Inflammatory macrophage treated with lipopolysaccharide for 4 hours (primary cell): ENCODE results near the gene NAXE.

Experiments used
- DNase-seq: peaks from one replicate; pipeline ENCODE4 v3.0.0-alpha.2; 2020

Gene NAXE

GRCh38 chr1:156591432-156592157 lies at the start of gene NAXE:
Gene NAXE (plus strand): TSS chr1:156591776. CDS start chr1:156591805, 29 bp downstream.
- peak; percentile 63 for DNase-seq

- no peak for DNase-seq
Observed at GRCh38 chr1:156543066-156543465, 48.5 kb upstream of the NAXE start.

GRCh38 chr1:156544592-156545102 lies 46.9 kb upstream of the NAXE start:
- no peak for DNase-seq

- no peak for DNase-seq
Observed at GRCh38 chr1:156546267-156546666, 45.3 kb upstream of the NAXE start.

GRCh38 chr1:156547434-156547833 lies 44.1 kb upstream of the NAXE start:
- no peak for DNase-seq

- DNase-seq = no peak
Observed at GRCh38 chr1:156547982-156548381, 43.6 kb upstream of the NAXE start.

- no peak for DNase-seq
Observed at GRCh38 chr1:156549390-156549789, 42.2 kb upstream of the NAXE start.

GRCh38 chr1:156549831-156550230 lies 41.7 kb upstream of the NAXE start:
- no peak for DNase-seq

GRCh38 chr1:156550346-156550745 lies 41.2 kb upstream of the NAXE start:
- DNase-seq = no peak

- no peak for DNase-seq
Observed at GRCh38 chr1:156551066-156551643, 40.4 kb upstream of the NAXE start.

- DNase-seq = peak; percentile 61
Observed at GRCh38 chr1:156551869-156552268, 39.7 kb upstream of the NAXE start.

GRCh38 chr1:156552518-156552917 lies 39.1 kb upstream of the NAXE start:
- no peak for DNase-seq

- peak; percentile 88 for DNase-seq
Observed at GRCh38 chr1:156552937-156553336, 38.6 kb upstream of the NAXE start.

GRCh38 chr1:156553860-156554485 lies 37.6 kb upstream of the NAXE start:
- DNase-seq = no peak

- DNase-seq = no peak
Observed at GRCh38 chr1:156554971-156555370, 36.6 kb upstream of the NAXE start.

- DNase-seq = no peak
Observed at GRCh38 chr1:156555715-156556114, 35.9 kb upstream of the NAXE start.

GRCh38 chr1:156556354-156556753 lies 35.2 kb upstream of the NAXE start:
- DNase-seq = no peak

GRCh38 chr1:156559086-156559796 lies 32.3 kb upstream of the NAXE start:
- DNase-seq = no peak

- no peak for DNase-seq
Observed at GRCh38 chr1:156559797-156560385, 31.7 kb upstream of the NAXE start.

GRCh38 chr1:156560585-156561163 lies 30.9 kb upstream of the NAXE start:
- no peak for DNase-seq

GRCh38 chr1:156565519-156565918 lies 26.1 kb upstream of the NAXE start:
- no peak for DNase-seq

- DNase-seq = no peak
Observed at GRCh38 chr1:156566436-156566835, 25.1 kb upstream of the NAXE start.
